HepG2 (cell line): ENCODE results near the gene ACER2. TPM values are rescaled to one million over a fixed set of nuclear protein-coding genes. Genes with fewer than 3 reads are reported as not detected.
"Not testable (repeated sequence)": the region's sequence is repeated elsewhere in the genome, so short reads cannot be mapped to it uniquely, and the experiment has no call there.

ENCODE experiments used
- ATAC-seq: fragments of 200-7000 bp; cut with Tn5 transposase; 3 replicates; pipeline ENCODE4 v1.9.1; 2020; ENCODE audit warnings: mild to moderate bottlenecking, moderate library complexity
- BruUV-seq: library from RNA; stranded (reverse); fragments of 400-500 nt; replicated peaks from 2 replicates; lab custom pipeline; 2021; lab: Mats Ljungman, UMichigan
- CTCF ChIA-PET: fragments of 300-600 bp; formaldehyde crosslinking; extraction: SDS; loops from one replicate; lab custom pipeline; 2021; ENCODE audit warnings: low total read pairs, inconsistent platforms, low intra/inter-chr PET ratio; lab: Yijun Ruan, JAX
- POLR2A ChIA-PET: fragments of 350-600 bp; sonication (Branson Sonifier 250); formaldehyde crosslinking; loops from one replicate; lab custom pipeline; 2020; ENCODE audit warnings: antibody characterized with exemption, inconsistent platforms; lab: Yijun Ruan, JAX
- DNase-seq: peaks from one replicate; pipeline ENCODE4 v3.0.0-alpha.2; 2015; ENCODE audit warnings: low spot score
- FAIRE-seq: peaks from 3 replicates; lab custom pipeline; 2011; peaks lifted over from hg19 to GRCh38; lab: Jason Lieb, UNC
- H2AFZ ChIP-seq: one replicate; pipeline ENCODE4 v1.6.1; 2011; ENCODE audit warnings: low read length, inconsistent platforms
- H3K27ac ChIP-seq: fragments of 300-600 bp; 3 replicates; pipeline ENCODE4 v1.8.0; 2011; ENCODE audit warnings: mixed run types, mild to moderate bottlenecking, mixed read lengths, low read length, inconsistent platforms; ENCODE audit not compliant: insufficient read depth; ENCODE audit errors: extremely low read length
- H3K27me3 ChIP-seq, 2 experiments: fragments of 200-600 bp in 1 of 2; 2 replicates in 1 of 2; 3 replicates in 1 of 2; pipeline versions ENCODE4 v1.6.0 to v1.8.0; 2011; ENCODE audit warnings: low read length in 2 of 2, mild to moderate bottlenecking in 2 of 2, moderate library complexity in 2 of 2, inconsistent platforms in 1 of 2; ENCODE audit not compliant: insufficient read depth in 2 of 2, control insufficient read depth in 1 of 2
- H3K36me3 ChIP-seq, 2 experiments: fragments of 200-600 bp in 1 of 2; replicated peaks in 1 of 2; 2 replicates in 1 of 2; 3 replicates in 1 of 2; pipeline versions ENCODE4 v1.5.1 to v1.8.0; 2011; ENCODE audit warnings: low read length in 2 of 2, inconsistent platforms in 1 of 2; ENCODE audit not compliant: insufficient read depth in 2 of 2, control insufficient read depth in 1 of 2
- H3K4me1 ChIP-seq: 2 replicates; pipeline ENCODE4 v1.5.1; 2012; ENCODE audit warnings: low read length, inconsistent platforms; ENCODE audit not compliant: insufficient read depth
- H3K4me2 ChIP-seq: 2 replicates; pipeline ENCODE4 v1.6.0; 2011; ENCODE audit warnings: low read depth, low read length, inconsistent platforms
- H3K4me3 ChIP-seq, 3 experiments: fragments of 200-600 bp in 1 of 3; sonication (generic), shearing (Covaris generic) in 1 of 3; replicated peaks in 1 of 3; 2 replicates each; pipeline ENCODE4 v1.5.1; 2011 to 2016; ENCODE audit warnings: low read length in 3 of 3, inconsistent platforms in 2 of 3, low read depth in 2 of 3, mild to moderate bottlenecking in 2 of 3, control low read depth in 1 of 3, mixed read lengths in 1 of 3; ENCODE audit not compliant: insufficient read depth in 1 of 3
- H3K79me2 ChIP-seq: one replicate; pipeline ENCODE4 v1.6.1; 2011; ENCODE audit warnings: low read length, inconsistent platforms; ENCODE audit not compliant: insufficient read depth
- H3K9ac ChIP-seq: 2 replicates; pipeline ENCODE4 v1.6.0; 2011; ENCODE audit warnings: mild to moderate bottlenecking, low read depth, low read length, inconsistent platforms; ENCODE audit not compliant: insufficient read depth
- H3K9me3 ChIP-seq: 2 replicates; pipeline ENCODE4 v1.5.1; 2012; ENCODE audit warnings: mild to moderate bottlenecking, low read length
- H4K20me1 ChIP-seq: 2 replicates; pipeline ENCODE4 v1.6.0; 2011; ENCODE audit warnings: inconsistent platforms, mild to moderate bottlenecking, low read length, moderate library complexity; ENCODE audit not compliant: insufficient read depth
- ATRX ChIP-seq: sonication (generic); formaldehyde crosslinking; IDR thresholded peaks from 2 replicates; pipeline ENCODE4 v1.4.0; 2020; ENCODE audit warnings: missing genetic modification reagents, borderline replicate concordance
- DR1 ChIP-seq: sonication (generic); formaldehyde crosslinking; IDR thresholded peaks from 2 replicates; pipeline ENCODE4 v1.8.0; 2021; ENCODE audit warnings: mild to moderate bottlenecking, missing genetic modification reagents, inconsistent platforms
- FOXO1 ChIP-seq: sonication (generic); formaldehyde crosslinking; IDR thresholded peaks from 2 replicates; pipeline ENCODE4 v1.4.0; 2020; ENCODE audit warnings: missing genetic modification reagents
- MAFK ChIP-seq, 2 experiments: IDR thresholded peaks in 1 of 2; conservative IDR thresholded peaks in 1 of 2; 2 replicates each; pipeline ENCODE4 v1.6.1; 2011; ENCODE audit warnings: improper control_type of control experiment in 2 of 2, low read length in 2 of 2
- MIER3 ChIP-seq: IDR thresholded peaks from 2 replicates; pipeline ENCODE4 v1.6.1; 2016; ENCODE audit warnings: missing compliant biosample characterization, borderline replicate concordance
- MTERF4 ChIP-seq: sonication (generic); formaldehyde crosslinking; IDR thresholded peaks from 2 replicates; pipeline ENCODE4 v1.8.0; 2023; ENCODE audit warnings: mild to moderate bottlenecking, missing genetic modification reagents
- SMAD3 ChIP-seq: sonication (generic); formaldehyde crosslinking; IDR thresholded peaks from 2 replicates; pipeline ENCODE4 v1.4.0; 2020; ENCODE audit warnings: missing genetic modification reagents
- SOX13 ChIP-seq, 3 experiments: fragments of 450-650 bp in 1 of 3; sonication (generic) in 1 of 3; formaldehyde crosslinking in 1 of 3; IDR thresholded peaks in 2 of 3; conservative IDR thresholded peaks in 1 of 3; 2 replicates each; pipeline versions ENCODE4 v1.5.0 to v1.6.1; 2016 to 2020; ENCODE audit warnings: antibody characterized with exemption in 1 of 3, mild to moderate bottlenecking in 1 of 3, missing compliant biosample characterization in 1 of 3, missing genetic modification reagents in 1 of 3, moderate library complexity in 1 of 3
- SUZ12 ChIP-seq: fragments of 150-350 bp; IDR thresholded peaks from 2 replicates; pipeline ENCODE4 v1.6.1; 2014; ENCODE audit warnings: low read depth, low read length
- USF2 ChIP-seq, 2 experiments: sonication (generic) in 1 of 2; formaldehyde crosslinking in 1 of 2; IDR thresholded peaks; 2 replicates each; pipeline versions ENCODE4 v1.5.1 to v1.6.1; 2011 to 2020; ENCODE audit warnings: borderline replicate concordance in 1 of 2, low read depth in 1 of 2, low read length in 1 of 2, mild to moderate bottlenecking in 1 of 2, missing genetic modification reagents in 1 of 2, moderate library complexity in 1 of 2
- ZBTB42 ChIP-seq: sonication (generic); formaldehyde crosslinking; IDR thresholded peaks from 2 replicates; pipeline ENCODE4 v1.5.0; 2020; ENCODE audit warnings: mild to moderate bottlenecking, missing genetic modification reagents
- ZNF317 ChIP-seq: sonication (generic); formaldehyde crosslinking; IDR thresholded peaks from 2 replicates; pipeline ENCODE4 v1.5.0; 2020; ENCODE audit warnings: mild to moderate bottlenecking, missing genetic modification reagents
- ZNF333 ChIP-seq: sonication (generic); formaldehyde crosslinking; IDR thresholded peaks from 2 replicates; pipeline ENCODE4 v1.4.0; 2020; ENCODE audit warnings: mild to moderate bottlenecking, missing genetic modification reagents, borderline replicate concordance
- ZNF782 ChIP-seq: sonication (generic); formaldehyde crosslinking; IDR thresholded peaks from 2 replicates; pipeline ENCODE4 v1.4.0; 2020; ENCODE audit warnings: missing genetic modification reagents, mild to moderate bottlenecking, borderline replicate concordance
- WGBS: methylation state at CpG from one replicate; pipeline ENCODE4 v1.1.6; 2017; ENCODE audit warnings: low lambda C conversion rate; 5-methylcytosine and 5-hydroxymethylcytosine counted together
- in situ Hi-C: cut with HindIII; loops from 2 replicates; pipeline ENCODE4 v1.10.0; 2017; ENCODE audit warnings: low pct_unique_long_range_greater_than_20kb; ENCODE audit not compliant: extremely low pct_ligation_motif_present
- intact Hi-C: fragments of 100-400 bp; cut with micrococcal nuclease; formaldehyde crosslinking; loops from one replicate; pipeline ENCODE4 v1.10.0; 2022; ENCODE audit not compliant: unreplicated experiment
- polyA plus RNA-seq, 8 experiments: library from polyadenylated mRNA; depleted of rRNA in 3 of 8; stranded (reverse) in 7 of 8; unstranded in 1 of 8; fragments of >200 nt; fragmentation: Illumina TruSeq in 4 of 8; extraction: Trizol in 4 of 8; gene quantifications; 2 replicates each; pipeline versions ENCODE4 v1.2.1 to v1.2.3, GENCODE V29; 2011 to 2016; ENCODE audit warnings: low read depth in 4 of 8, missing spikeins in 1 of 8, mixed read lengths in 1 of 8; ENCODE audit not compliant: insufficient read depth in 1 of 8
- total RNA-seq, 5 experiments: library from RNA; depleted of rRNA; stranded (reverse); fragments of >200 nt; fragmentation: Illumina TruSeq; extraction: Trizol; gene quantifications; 2 replicates each; pipeline ENCODE4 v1.2.3, GENCODE V29; 2016; ENCODE audit warnings: low read depth in 1 of 5

The ACER2 gene
- total and polyA plus RNA-seq, 2 of the 13 experiments (the other 11 are each of a cell fraction or from before 2014, with no cell fraction given), result 1.9 to 3.4 TPM

GRCh38 chr9:19387317-19387716 lies 21.5 kb upstream of the ACER2 start:
- Histone ChIP-seq H3K36me3 (no peaks in the 10 kb centered on the region), H3K9me3 (no peaks in the 10 kb centered on the region), H3K4me1 (no peaks in the 10 kb centered on the region), H3K27me3 (no peaks in the 10 kb centered on the region), H3K9ac (no peak overlapping the region), H3K79me2 (no peaks in the 10 kb centered on the region), H3K4me2 (no peak overlapping the region), H3K27ac (no peak overlapping the region), H2AFZ (no peak overlapping the region), H4K20me1 (no peaks in the 10 kb centered on the region), H3K4me3 (no peak overlapping the region)
- BruUV-seq, result no TSS peak
- intact Hi-C loops (no loop called here), in situ Hi-C loops (no loop called here)
- TF ChIP-seq ZNF317 (CRISPR knock-in tag) (no peak), FOXO1 (no peak), SMAD3 (no peak), ATRX (no peak), MIER3 (CRISPR knock-in tag) (no peak), DR1 (CRISPR knock-in tag) (no peak), MTERF4 (CRISPR knock-in tag) (no peak), ZNF333 (no peak), USF2 (IDR thresholded peaks at IDR 0.05; ENCODE audit: low read depth, low read length) (no peak), USF2 (CRISPR knock-in tag; IDR thresholded peaks at IDR 0.05; ENCODE audit: borderline replicate concordance) (no peak), SUZ12 (no peak), SOX13 (IDR thresholded peaks at IDR 0.05) (no peak), SOX13 (CRISPR knock-in tag; conservative IDR thresholded peaks at IDR 0.05 in 1 of 2, IDR thresholded peaks at IDR 0.05 in 1 of 2) (no peak), ZNF782 (CRISPR knock-in tag) (no peak), MAFK (conservative IDR thresholded peaks at IDR 0.05 in 1 of 2, IDR thresholded peaks at IDR 0.05 in 1 of 2; ENCODE audit: low read length in 2 of 2) (no peak), ZBTB42 (no peak)
- 43% methylated on average over 2 of the region's 2 CpGs for WGBS
- DNase-seq, result no peak
- POLR2A ChIA-PET, result no interaction called here
- CTCF ChIA-PET, result no interaction called here
- no peak for FAIRE-seq
- no peak for ATAC-seq

GRCh38 chr9:19389539-19389938 lies 19.3 kb upstream of the ACER2 start:
- in situ Hi-C loops, H3K36me3 ChIP-seq, FAIRE-seq, ATAC-seq, H3K4me1 ChIP-seq, H3K79me2 ChIP-seq, CTCF ChIA-PET, DNase-seq, POLR2A ChIA-PET, intact Hi-C loops, H3K9ac ChIP-seq, H3K27ac ChIP-seq, H4K20me1 ChIP-seq, H2AFZ ChIP-seq, H3K27me3 ChIP-seq, H3K4me3 ChIP-seq, H3K4me2 ChIP-seq, BruUV-seq, H3K9me3 ChIP-seq: not testable (repeated sequence)
- 83% methylated on average over 4 of the region's 4 CpGs for WGBS
